HG03354 (cell line): ENCODE measurements around the gene CACNA1D.
"Not testable (repeated sequence)": the region's sequence is repeated elsewhere in the genome, so short reads cannot be mapped to it uniquely, and the experiment has no call there.

Source experiments
- ATAC-seq: cut with Tn5 transposase; IDR thresholded peaks from one replicate; pipeline ENCODE4 v1.9.1; 2021; ENCODE audit warnings: mild to moderate bottlenecking; ENCODE audit not compliant: unreplicated experiment, poor library complexity, severe bottlenecking

CACNA1D gene

DNA sequence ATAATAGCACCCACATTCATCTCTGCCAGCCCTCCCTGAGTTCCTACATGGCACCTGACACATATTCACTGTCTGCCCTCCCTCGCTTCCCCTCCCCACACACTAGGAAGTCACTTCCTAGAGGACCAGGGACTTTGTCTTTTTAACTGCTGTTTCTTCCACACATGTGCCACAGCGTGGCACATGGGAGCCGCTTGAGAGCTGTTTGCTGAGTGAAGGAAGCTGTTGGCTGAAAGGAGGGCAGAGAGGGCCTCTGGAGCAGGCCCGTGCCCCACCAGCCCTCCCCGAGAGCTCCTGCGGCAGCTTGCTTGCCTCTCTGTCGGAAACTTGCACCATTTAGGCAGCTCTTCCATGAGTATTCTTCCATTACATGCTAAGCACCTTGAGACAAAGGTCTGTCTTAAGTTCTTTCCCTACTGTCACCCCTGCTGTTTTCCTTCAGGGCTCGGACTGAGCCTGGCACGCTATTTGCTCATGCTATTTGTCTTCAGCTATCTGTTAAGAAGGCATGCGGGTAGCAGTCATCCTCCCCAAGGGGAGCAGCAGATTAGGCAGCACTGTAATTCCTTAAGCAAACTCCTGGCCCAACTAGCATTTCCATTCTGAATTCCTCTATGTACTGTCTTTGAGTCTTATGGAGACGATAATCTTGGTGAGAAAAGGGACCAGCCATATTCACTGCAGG is 72.2 kb downstream of the CACNA1D start:
- no peak for ATAC-seq

DNA sequence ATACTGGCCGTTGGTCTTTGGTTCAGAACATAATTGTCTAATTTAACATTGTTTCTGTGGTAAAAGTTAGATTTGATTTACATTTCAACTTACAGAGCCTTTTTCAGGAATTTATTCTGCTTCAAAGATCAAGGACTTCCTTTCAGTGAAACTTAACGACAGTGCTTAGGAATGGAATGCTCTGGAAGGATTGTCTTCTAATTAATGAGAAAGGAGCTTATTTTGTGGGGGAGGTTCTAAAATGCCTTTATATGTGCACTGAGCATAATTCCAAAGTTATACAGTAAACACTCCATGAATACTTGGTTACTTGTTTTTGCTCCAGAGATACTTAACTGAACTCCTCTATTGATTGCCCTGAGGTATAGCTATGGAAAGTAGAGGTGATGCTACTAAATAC is 75.7 kb downstream of the CACNA1D start:
- ATAC-seq, result no peak

DNA sequence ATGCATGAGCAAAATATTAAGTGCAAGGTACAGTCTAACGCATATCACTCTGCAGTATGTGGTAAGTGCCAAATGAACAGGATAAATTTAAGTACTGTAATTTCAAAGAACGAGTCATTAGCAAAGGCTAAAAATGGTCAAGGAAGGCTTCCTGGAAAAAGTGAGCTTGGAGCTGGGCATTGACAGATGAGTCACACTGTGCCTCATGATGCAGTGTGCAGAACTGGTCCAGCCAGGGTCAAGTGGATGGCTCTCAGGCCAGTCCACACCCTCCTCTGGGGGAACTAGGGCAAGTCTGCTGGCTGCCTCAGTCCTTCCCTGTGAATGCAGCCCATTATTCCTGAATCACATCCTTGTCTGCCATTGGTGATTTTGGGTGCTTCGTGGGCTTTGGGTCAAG is 76.3 kb downstream of the CACNA1D start:
- no peak for ATAC-seq

DNA sequence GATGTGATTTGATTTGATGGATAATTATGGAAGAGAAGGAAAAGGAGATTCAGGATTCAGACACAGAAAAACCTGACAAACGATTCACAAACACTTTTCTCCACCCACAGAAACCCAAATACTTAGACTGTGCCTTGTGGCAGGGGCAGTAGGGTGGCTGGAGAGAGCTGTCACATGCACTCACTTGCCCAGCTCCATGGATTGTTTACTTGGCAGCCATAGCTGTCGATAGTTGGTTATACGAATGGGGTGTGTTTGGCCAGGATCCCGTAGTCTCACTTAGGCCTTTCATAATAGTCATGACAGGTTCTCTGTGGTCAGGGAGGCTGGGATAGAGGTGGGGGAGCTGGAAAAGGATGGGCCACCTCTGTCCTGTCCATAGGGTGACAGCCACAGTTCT is 76.9 kb downstream of the CACNA1D start:
- no peak for ATAC-seq

DNA sequence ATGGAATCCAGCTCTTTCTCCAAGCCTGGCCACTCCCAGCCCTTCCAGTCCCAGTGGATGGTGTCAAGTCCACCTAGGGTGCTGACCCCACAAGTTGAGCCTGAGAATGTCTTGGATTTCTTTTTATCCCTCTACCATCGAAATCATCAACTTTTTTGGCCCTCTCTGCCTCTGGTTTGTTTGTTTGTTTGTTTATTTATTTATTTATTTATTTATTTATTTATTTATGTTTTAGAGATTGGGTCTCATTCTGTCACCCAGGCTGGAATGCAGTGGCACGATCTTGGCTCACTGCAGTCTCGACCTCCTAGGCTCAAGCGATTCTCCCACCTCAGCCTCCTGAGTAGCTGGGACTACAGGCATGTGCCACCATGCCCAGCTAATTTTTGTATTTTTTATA is 77.8 kb downstream of the CACNA1D start:
- ATAC-seq, result not testable (repeated sequence)

DNA sequence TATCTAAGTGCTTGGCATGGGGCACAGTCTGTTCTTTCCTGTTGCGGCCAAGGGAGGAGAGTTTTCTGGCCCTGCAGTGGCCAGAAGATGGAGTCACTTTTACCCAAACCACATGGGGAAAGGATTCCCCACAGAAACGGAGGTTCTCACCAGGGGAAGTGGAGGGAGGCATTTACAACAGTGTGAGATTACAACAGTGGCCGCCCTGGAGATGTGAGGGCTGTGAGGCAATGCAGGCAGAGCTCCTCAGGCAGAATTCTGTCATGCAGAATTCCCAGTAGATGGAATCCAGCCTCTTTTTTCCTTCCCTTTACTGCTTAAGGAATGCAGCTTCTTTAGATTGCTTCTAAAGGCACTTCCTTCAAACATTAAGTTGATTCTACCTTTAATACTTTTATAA is 83.1 kb downstream of the CACNA1D start:
- ATAC-seq, result no peak

DNA sequence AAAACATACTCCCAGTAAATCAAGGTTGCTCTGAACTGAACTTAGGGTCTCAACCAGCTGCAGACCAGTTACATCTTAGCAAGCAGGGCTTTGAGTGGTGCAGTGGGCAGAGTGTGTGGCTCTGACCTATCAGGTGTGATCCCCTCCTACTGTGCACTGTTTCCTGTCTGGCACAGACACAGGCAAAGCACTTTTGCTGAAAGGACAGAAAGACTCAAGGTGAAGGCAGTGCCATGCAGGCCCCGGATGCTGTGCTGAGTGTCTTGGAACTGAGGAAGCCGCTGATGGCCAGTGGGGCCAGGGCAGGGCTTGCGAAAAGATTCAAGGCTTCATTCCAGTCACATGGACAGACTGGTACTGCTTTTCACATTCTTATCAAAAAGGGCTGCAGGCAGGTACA is 85.2 kb downstream of the CACNA1D start:
- ATAC-seq, result no peak

DNA sequence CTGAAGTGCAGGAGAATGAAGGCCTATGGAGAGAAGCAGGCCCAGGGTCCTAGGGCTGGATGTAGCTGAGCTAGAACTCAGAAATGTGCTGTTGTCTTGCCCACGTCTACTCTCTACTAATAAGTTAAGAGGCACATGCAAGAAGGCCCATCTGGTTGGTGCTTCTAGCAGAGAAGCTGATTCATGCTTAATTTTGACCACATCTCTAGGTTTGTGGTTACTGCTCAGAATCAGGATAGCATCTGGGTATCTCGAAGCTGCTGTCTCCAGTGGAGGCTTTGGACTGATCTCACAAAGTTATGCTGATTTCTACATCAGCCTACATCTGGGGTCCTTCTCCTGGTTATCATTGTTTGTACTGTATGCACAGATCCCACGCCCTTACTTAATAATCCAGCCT is 87.3 kb downstream of the CACNA1D start:
- ATAC-seq, result no peak

DNA sequence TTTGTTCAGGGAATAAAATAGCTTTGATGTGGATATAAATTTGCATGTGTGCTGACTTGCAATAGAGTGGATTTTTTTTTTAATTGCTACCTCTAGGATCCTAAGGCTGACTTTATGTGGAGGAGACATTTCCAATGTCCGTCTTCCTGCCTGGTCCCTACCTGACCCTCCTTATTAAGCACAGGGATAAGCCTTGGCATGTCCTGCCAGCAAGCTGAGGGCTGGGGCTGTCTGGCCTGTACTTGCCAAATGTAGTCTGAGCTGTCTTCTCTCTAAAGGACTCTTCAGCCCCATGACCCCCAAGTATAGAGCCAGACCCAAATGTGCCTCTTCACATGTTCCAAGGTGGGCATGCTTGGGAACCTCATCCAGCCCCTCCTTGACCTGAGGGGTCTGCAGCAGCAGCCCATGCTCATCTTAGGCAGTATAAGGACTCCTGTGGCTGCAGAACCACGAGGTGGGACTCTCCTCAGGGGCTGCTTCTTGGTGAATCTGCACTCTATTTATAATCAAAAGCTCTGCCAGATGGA is 88.8 kb downstream of the CACNA1D start:
- ATAC-seq, result no peak

DNA sequence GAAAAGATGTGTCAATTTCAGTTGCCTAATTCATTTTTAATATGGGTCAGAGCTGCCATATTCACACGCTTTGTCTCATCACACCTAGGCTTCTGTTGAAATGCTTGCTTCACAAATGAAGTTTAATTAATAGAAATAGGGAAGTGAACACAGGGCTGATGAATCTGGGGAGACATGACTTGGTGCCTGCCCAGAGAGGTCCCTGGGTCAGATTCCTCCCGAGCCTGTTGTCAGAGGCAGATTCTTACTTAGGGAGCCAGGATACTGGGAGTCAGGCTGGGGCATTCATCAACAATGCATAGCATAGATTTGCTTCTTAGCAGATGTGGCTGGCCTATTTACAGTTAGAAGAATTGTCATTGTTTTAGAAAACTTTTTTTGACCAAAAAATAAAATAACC is 90.6 kb downstream of the CACNA1D start:
- no peak for ATAC-seq

DNA sequence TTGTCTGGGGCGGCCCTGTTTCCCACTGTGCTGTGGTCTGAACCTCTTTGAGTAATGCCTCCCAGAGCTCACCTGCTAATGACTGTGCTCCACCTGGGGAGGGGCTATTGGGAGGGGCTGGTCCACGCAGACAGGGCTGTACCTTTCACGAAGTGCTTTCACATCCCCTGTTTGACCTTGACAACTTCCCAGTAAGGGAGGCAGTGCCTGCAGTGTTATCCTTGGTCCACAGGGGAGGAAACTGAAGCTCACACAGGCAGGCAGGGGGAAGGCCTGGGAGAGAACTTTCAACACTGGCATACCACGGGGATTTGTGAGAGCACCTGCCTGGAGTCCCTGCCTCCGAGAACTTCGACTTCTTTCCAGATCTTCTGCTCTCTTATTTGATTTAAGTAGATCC is 91.2 kb downstream of the CACNA1D start:
- ATAC-seq, result no peak

DNA sequence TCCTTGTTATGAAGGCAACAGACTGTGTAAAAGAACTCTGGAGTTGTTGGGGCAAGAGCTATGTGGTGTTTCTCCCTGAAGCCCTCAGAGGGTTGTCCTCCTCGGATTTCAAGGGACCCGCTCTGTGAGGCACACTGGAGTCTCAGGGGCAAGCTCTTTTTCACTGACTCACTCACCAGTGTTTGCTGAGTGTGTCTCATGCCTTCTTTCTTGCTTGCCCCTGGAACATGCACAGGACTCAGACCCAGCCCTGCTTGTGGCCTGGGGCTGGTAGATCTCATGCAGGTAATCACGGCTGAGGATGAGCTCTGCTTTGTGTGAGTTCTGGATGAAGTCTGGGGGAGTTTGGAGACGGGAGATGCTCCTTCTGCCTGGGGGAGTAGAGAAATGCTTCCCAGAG is 93.7 kb downstream of the CACNA1D start:
- no peak for ATAC-seq

DNA sequence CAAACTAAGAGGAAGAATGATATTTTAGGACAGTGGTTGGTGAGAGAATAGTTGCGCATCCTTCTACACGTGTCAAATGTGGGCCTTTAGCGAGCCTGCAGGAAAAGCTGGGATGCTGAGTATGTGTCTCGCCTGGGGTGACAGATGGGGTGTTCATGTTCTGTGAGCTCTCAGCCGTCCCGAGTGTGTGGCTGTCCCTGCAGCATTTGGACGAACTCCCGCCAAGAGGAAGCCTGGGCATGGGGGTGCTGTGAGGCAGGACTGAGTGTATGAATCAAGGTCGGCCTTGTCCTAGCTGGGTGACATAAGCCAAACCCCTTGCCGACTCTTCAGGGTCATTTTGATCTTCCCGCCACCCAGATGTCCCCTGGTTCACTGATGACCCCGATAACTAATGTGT is 94.8 kb downstream of the CACNA1D start:
- ATAC-seq, result no peak

DNA sequence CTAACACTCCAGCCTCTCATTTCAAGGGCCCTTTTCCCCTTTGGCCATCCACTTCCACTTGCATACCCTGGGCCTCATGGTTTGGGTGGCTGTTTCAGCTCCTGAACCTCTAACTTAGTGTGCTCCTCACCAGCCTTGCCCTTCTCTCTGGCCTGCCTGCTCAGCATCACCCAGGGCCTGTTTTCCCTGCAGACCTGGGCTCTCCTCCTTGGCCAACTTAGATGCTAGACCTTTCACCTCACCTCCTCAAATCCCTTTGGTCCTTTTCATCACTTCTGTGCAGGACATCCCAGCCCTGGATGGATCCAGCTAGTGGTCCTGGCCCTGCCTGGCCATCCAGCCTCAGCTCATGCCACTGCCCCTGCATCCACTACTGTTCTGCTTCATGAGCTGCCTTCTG is 95.4 kb downstream of the CACNA1D start:
- ATAC-seq, result no peak

DNA sequence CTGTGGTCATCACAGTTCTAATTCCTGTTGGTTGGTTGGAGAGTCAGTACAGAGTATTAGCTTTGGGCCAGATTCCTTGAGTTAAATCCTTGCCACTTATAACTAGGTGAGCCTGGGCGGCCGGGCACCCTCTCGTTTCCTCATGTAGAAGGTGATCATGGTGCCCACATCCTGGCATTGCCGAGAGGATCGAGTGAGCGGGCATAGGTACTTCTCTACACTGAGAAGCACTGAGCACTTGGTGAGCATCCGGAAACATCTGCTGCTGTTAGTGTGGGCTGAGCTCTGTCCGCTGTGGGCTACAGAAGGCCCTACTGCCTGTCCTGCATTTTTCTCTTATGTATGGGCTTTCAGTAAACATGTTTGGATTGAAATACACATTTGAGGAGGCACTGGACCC is 96.2 kb downstream of the CACNA1D start:
- no peak for ATAC-seq

DNA sequence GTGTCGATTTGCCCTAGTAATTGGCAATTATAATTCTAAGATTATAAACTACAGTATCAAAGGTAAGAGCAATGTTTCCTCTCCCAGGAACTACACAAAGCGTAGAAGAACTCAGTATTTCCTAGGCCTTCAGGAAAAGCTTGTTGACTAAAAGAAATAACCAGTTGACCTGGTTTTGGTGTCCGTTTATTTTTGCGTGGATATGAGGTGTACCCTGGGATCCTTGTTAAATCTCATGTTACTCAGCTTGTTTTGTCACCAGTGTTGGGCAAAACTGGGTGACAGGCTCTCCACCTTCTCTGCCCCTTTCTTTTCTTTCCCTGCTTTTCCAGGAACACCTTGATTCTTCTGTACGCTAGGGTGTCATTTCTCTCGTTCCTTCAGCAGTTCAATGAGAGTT is 97.2 kb downstream of the CACNA1D start:
- ATAC-seq, result no peak

DNA sequence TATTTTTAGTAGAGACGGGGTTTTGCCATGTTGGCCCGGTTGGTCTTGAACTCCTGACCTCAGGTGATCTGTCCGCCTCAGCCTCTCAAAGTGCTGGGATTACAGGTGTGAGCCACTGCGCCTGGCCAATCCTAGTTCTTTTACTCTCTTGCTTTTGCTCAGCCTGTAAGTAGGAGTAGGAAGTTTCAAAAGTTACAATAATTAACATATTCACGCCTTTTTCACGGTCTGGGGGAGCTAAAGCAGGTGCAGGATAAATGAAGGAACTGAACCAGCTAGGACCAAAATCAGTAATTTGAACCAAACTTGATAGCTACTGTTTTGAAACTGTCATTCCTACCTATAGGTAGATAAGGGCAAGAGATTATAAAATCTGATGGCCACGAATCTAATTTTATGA is 98.5 kb downstream of the CACNA1D start:
- no peak for ATAC-seq

DNA sequence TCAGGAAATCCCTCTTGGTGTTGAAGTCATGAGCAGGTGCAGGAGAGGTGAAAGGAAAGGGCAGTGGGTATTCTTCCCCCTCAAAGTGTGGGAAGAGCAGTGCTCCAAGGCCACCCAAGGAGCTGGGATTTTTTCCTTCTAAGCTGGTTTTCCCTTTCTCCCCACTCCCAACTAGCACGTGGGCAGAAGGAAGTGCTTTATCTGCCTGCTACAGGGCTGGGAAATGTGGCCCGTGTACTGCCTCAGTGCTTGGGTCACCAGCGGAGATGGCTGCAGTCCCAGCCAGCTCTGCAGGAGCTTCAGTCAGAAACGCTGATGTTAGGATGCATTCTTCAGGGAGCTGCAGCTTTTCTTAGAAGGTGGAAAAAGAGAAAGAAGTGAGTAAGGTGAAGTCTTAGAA is 99.2 kb downstream of the CACNA1D start:
- ATAC-seq, result no peak

DNA sequence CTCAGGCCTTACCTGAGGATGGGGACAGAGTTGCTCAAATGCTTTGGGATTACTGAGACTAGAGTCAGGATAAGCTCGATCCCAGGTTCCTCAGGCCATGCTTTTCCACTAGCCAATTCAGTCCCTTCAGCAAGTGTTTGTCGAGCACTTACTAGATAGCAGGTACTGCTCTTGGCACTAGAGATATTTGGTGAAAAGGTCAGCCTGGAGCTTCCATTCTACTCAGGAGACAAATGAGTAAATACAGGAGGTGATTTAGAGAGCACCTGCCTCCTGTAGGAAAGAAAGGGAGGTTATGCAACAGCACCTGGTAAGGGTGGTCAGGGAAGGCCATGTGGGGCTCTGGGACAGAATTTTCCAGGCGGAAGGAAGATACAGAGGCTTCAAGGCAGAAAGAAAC is 99.9 kb downstream of the CACNA1D start:
- no peak for ATAC-seq

DNA sequence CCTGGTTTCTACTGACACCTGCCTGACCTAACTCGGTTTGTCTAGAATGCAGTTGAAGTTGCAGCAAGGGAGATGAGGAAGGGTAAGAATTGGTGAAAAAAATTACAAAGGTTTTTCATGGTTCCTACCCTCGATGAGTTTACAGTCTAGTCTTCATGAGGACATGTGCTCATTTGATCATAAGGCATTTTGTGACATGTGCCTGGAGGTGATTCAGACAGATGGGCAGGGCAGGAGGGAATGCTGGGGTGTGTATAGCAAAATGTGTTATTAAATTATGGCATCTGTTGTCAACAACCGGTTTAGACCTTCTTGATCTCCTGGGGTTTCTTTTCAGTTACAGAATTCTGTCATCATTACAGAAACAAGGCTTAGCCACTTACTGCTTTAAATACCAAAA is 101.2 kb downstream of the CACNA1D start:
- ATAC-seq, result no peak

DNA sequence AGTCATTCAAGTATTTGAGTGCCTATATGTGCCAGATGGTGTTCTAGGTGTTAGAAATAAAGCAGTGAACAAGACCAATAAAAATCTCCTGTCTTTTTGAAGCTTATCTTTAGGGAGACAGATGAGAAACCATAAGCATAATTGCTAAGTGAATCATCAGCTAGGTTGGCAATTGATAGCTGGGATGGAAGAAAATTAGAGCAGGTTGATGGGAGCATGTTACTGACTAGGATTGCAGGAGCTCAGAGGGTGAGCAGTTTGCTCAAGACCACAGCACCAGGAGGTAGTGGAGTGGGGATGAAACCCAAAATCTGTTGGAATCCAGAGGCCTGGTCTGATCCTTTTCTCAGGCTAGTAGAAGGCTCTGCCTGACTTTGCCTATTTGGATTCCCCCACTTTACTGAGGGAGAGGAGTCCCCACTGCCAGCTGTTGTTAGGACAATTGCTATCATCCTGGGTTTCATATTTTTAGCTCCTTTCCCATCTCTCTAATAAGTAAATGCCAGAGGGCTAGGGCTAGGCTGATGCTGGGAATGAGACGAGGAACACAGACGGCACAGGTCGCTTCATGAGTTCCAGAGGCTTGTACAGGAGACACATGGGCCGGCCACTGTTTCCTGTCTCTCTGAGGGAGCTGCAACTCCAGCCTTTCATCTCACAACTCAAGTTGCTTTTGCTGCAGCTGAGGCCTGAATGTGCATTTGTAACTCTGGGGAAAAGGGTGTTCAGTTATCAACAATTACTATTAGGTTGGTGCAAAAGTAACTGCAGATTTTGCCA is 102.9 kb downstream of the CACNA1D start:
- ATAC-seq, result no peak
